Measurements from ENCODE around the gene CFAP210. TPM values are rescaled to one million over a fixed set of nuclear protein-coding genes. Genes with fewer than 3 reads are reported as not detected.
A peak's percentile ranks its signal among the peaks of the same experiment; 100 is the strongest.

Gene CFAP210, protein sequence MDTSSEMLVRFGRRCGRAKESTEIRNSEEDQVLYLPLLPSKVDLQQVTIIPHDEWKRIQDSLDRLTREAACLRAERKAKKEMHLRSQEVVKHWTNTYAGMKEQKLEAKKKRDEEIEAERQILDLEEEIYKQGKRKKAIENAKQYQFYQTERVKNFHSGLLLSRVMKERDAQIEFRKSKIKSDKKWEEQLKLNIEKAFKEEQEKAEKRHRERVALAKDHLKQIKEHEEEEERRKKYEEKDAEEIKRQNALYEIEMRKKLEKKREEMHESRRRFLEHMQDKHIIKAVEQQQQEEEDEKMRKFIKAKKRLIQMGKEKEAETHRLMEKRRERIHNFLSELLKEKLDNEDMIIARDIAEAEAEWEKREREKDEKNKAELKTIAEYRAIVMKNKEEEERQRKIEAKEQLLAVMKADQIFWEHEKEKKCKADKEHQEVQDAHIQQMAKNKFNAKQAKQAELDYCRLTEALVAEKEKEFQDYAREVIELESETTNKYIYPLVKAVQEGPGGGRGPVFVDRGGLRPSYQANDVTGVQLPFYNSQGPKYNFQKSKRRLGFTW
- total RNA-seq = 1 to 10 TPM in 1 of 3 donors, under 1 TPM in 1, not detected in 1; 0.66 to 3.4 TPM

DNA sequence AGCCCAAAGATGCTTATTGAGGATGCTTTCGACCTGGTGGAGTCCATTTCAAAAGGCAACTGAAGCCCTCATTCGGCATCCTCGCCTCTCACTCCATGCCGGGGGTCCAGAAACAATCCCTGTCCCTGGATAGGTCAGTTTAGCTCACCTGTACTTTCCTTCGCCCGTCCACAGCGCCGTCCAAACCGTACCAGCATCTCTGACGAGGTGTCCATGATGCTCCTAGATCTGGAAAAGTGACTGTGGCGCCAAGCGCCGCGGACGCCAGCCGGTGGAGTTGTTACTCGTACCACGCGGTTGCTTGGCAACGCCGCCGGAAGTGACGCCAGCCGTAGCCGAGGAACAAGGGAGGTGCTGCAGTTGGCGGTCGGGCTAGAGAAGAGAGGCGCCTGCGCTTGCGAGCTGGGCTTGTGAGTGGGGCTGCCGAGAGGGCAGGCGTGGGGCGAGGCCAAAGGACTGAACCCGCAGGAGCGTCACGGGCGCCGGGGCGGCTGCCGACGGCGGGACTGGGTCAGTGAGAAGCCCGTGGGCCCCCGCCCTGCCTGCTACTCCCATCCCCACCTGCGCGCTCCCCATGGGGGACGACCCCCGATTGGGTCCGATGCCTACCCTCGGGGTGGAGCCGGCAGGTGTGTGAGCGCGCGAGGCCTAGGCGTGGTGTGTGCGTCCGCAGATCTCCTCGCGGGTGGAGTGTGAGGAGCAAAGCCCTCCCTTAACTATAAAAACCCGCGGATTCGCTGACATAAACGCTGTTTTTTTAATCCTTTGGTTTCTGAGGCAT lies at the start of gene CFAP210, which contains the start of gene PHOSPHO2:
Gene CFAP210 (minus strand): TSS at position 293 of the 781 bp plus-strand sequence. CDS start 78 bp downstream, at position 215.
Gene PHOSPHO2 (plus strand): TSS at position 357 of the 781 bp plus-strand sequence. CDS start 6,503 bp downstream, outside the sequence.
- peak; percentile 82 to 95 (median 92) for TF ChIP-seq POLR2AphosphoS5 (IDR thresholded peaks at IDR 0.05)
- TF ChIP-seq, protein P1, sequence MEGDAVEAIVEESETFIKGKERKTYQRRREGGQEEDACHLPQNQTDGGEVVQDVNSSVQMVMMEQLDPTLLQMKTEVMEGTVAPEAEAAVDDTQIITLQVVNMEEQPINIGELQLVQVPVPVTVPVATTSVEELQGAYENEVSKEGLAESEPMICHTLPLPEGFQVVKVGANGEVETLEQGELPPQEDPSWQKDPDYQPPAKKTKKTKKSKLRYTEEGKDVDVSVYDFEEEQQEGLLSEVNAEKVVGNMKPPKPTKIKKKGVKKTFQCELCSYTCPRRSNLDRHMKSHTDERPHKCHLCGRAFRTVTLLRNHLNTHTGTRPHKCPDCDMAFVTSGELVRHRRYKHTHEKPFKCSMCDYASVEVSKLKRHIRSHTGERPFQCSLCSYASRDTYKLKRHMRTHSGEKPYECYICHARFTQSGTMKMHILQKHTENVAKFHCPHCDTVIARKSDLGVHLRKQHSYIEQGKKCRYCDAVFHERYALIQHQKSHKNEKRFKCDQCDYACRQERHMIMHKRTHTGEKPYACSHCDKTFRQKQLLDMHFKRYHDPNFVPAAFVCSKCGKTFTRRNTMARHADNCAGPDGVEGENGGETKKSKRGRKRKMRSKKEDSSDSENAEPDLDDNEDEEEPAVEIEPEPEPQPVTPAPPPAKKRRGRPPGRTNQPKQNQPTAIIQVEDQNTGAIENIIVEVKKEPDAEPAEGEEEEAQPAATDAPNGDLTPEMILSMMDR (IDR thresholded peaks at IDR 0.05) = no peak
- peak; percentile 84 for TF ChIP-seq POLR2A (IDR thresholded peaks at IDR 0.05)
- Histone ChIP-seq H3K9me3 (no peaks in the 10 kb centered on the region), H3K4me3 (peak within 1 kb of the TSS; percentile 80 to 98 (median 86)), H3K27me3 (no peaks in the 10 kb centered on the region), H3K27ac (peak within 1 kb of the TSS; percentile 97 to 98), H3K36me3 (no peaks in the 10 kb centered on the region), H3K4me1 (peaks cover 0 to 7% of the 10 kb centered on the region in 2 donors)
- peak; percentile 99 to 100 for DNase-seq (ENCODE audit: low spot score in 2 of 2)
- intact Hi-C loops (cut with DNase I; ENCODE audit: low total_unique reads) = no loop called here

- Histone ChIP-seq H3K4me3 (no peak overlapping the region), H3K27me3 (no peaks in the 10 kb centered on the region), H3K36me3 (no peaks in the 10 kb centered on the region), H3K9me3 (no peaks in the 10 kb centered on the region), H3K4me1 (no peaks in the 10 kb centered on the region), H3K27ac (no peak overlapping the region)
- no peak for DNase-seq (ENCODE audit: low spot score in 2 of 2)
- intact Hi-C loops (cut with DNase I; ENCODE audit: low total_unique reads) = no loop called here
- TF ChIP-seq POLR2AphosphoS5 (IDR thresholded peaks at IDR 0.05) (no peak), POLR2A (IDR thresholded peaks at IDR 0.05) (no peak)
- TF ChIP-seq, protein P1 (IDR thresholded peaks at IDR 0.05) = no peak
Measured at GRCh38 chr2:169743549-169743948, 49.3 kb upstream of the CFAP210 start.

DNA sequence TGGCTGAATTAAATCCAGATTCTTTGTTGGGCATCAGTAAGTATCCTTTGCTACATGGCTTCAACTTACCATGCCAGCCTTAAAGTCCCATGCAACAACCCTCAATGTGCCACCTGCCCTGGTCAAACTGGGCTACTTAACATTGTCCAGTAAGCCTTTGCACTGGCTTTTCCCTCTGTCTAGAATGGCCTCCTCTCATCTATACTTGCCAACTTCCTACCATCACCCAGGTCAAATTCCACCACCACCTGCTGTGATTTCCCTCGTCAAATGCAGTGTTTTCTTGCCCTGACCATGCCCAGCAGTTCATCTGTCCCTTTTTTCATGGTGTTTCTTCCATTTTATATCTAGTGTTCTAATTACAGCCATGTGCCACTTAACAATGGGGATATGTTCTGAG lies 45.1 kb upstream of the CFAP210 start:
- H3K4me1 ChIP-seq = no peaks in the 10 kb centered on the region
- TF ChIP-seq POLR2AphosphoS5 (IDR thresholded peaks at IDR 0.05) (no peak), POLR2A (IDR thresholded peaks at IDR 0.05) (no peak)
- TF ChIP-seq, protein P1 (IDR thresholded peaks at IDR 0.05) = no peak
- intact Hi-C loops (cut with DNase I; ENCODE audit: low total_unique reads) = no loop called here
- no peak for DNase-seq (ENCODE audit: low spot score in 2 of 2)
- H3K27ac ChIP-seq = no peak overlapping the region
- no peaks in the 10 kb centered on the region for H3K9me3 ChIP-seq
- H3K4me3 ChIP-seq = no peak overlapping the region
- H3K27me3 ChIP-seq = no peaks in the 10 kb centered on the region
- H3K36me3 ChIP-seq = no peaks in the 10 kb centered on the region

DNA sequence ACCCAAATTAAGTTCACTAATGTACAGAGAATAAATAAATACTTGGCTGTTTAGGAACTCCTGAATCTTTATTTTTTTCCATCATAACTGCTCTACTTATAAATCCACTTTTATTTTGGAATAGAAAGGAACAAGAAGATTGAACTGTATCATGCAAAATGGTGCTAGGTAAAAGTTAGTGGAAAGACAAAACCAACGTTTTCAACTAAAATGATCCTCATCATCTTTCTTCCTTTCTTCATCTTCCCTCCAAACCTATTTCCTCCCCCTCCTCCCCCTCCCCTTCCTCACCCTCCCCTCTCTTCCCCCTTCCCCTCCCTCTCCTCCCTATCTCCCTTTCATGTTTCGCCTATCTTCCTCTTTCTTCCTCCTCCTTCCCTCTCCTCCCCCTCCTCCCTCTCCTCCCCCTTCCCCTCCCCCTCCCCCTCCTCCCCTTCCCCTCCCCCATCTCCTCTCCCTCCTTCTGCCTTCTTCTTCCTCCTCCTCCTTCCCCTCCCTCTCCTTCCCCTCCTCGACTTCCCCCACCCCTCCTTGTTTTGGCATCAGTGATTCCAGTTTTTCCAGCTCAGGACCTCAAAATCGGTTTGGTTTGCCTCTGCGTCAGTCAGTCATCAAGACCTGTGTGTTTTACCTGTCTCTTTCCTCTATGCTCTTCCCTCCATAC lies 44.5 kb upstream of the CFAP210 start:
- Histone ChIP-seq H3K9me3 (no peaks in the 10 kb centered on the region), H3K36me3 (no peaks in the 10 kb centered on the region), H3K4me1 (no peaks in the 10 kb centered on the region), H3K4me3 (no peak overlapping the region), H3K27ac (no peak overlapping the region), H3K27me3 (no peaks in the 10 kb centered on the region)
- intact Hi-C loops (cut with DNase I; ENCODE audit: low total_unique reads) = no loop called here
- TF ChIP-seq, protein P1 (IDR thresholded peaks at IDR 0.05) = no peak
- TF ChIP-seq POLR2AphosphoS5 (IDR thresholded peaks at IDR 0.05) = no peak
- no peak for TF ChIP-seq POLR2A (IDR thresholded peaks at IDR 0.05)
- no peak for DNase-seq (ENCODE audit: low spot score in 2 of 2)

Measured in breast epithelium (tissue), 4 donors.